GM12878 (cell line): Measurements from ENCODE around the gene RCN1. TPM values are rescaled to one million over a fixed set of nuclear protein-coding genes. Genes with fewer than 3 reads are reported as not detected.

Experiments used
- ATF2 ChIP-seq: IDR thresholded peaks from 2 replicates; pipeline ENCODE4 v1.6.1; 2012; ENCODE audit warnings: low read length, inconsistent platforms
- ATF3 ChIP-seq: IDR thresholded peaks from 2 replicates; pipeline ENCODE4 v1.6.1; 2011; ENCODE audit warnings: low read depth, mild to moderate bottlenecking, low read length, moderate library complexity, borderline replicate concordance; ENCODE audit errors: extremely low read depth
- BRCA1 ChIP-seq: IDR thresholded peaks from 2 replicates; pipeline ENCODE4 v1.6.1; 2011; ENCODE audit warnings: low read depth, low read length, improper control_type of control experiment
- CHD4 ChIP-seq: fragments of 200-600 bp; sonication (generic); IDR thresholded peaks from 2 replicates; pipeline ENCODE4 v1.6.1; 2016; ENCODE audit warnings: mild to moderate bottlenecking
- CREB1 ChIP-seq: IDR thresholded peaks from 2 replicates; pipeline ENCODE4 v1.6.1; 2012; ENCODE audit warnings: low read depth, mild to moderate bottlenecking, inconsistent platforms
- CTCF ChIP-seq, 3 experiments: IDR thresholded peaks in 2 of 3; conservative IDR thresholded peaks in 1 of 3; 2 replicates each; pipeline ENCODE4 v1.5.1; 2011; ENCODE audit warnings: low read depth in 3 of 3, low read length in 3 of 3, mild to moderate bottlenecking in 3 of 3, control low read depth in 2 of 3, moderate library complexity in 2 of 3, inconsistent platforms in 1 of 3, mixed read lengths in 1 of 3; ENCODE audit not compliant: control insufficient read depth in 2 of 3, insufficient read depth in 1 of 3; ENCODE audit errors: extremely low read depth in 1 of 3
- DPF2 ChIP-seq: fragments of 450-650 bp; IDR thresholded peaks from 2 replicates; pipeline ENCODE4 v1.6.1; 2017; ENCODE audit warnings: mild to moderate bottlenecking
- FOXM1 ChIP-seq: IDR thresholded peaks from 2 replicates; pipeline ENCODE4 v1.6.1; 2012; ENCODE audit warnings: low read depth, mild to moderate bottlenecking, inconsistent platforms, low read length, moderate library complexity
- STAT1 ChIP-seq: fragments of 450-650 bp; conservative IDR thresholded peaks from 2 replicates; pipeline ENCODE4 v1.6.1; 2014; ENCODE audit warnings: antibody characterized with exemption, mild to moderate bottlenecking
- TARDBP ChIP-seq: IDR thresholded peaks from 2 replicates; pipeline ENCODE4 v1.6.1; 2016; ENCODE audit warnings: borderline replicate concordance
- ZBTB11 ChIP-seq: fragments of 450-650 bp; formaldehyde crosslinking; IDR thresholded peaks from 2 replicates; pipeline ENCODE4 v1.5.0; 2022; ENCODE audit warnings: mild to moderate bottlenecking, missing genetic modification characterization
- ZBTB40 ChIP-seq: fragments of 450-650 bp; IDR thresholded peaks from 2 replicates; pipeline ENCODE4 v1.6.1; 2016; ENCODE audit warnings: mild to moderate bottlenecking, moderate library complexity, borderline replicate concordance
- polyA plus RNA-seq, 11 experiments: library from polyadenylated mRNA; depleted of rRNA in 4 of 11; unstranded in 6 of 11; stranded (reverse) in 5 of 11; fragments of >200 nt; fragmentation: Nextera tagmentation in 4 of 11; fragmentation: Illumina TruSeq in 1 of 11; extraction: Ambion mirVana in 4 of 11; extraction: Trizol in 1 of 11; gene quantifications; 1 replicate in 1 of 11; 2 replicates in 10 of 11; pipeline versions ENCODE4 v1.2.1 to v1.2.3, GENCODE V29; 2011 to 2016; ENCODE audit warnings: inconsistent platforms in 2 of 11, missing spikeins in 2 of 11, low read depth in 1 of 11
- total RNA-seq, 4 experiments: library from RNA; depleted of rRNA in 3 of 4; stranded (reverse); fragments of >200 nt in 3 of 4; fragmentation: Illumina TruSeq in 1 of 4; extraction: Trizol in 1 of 4; gene quantifications; 2 replicates each; pipeline versions ENCODE4 v1.2.1 to v1.2.3, GENCODE V29; 2013 to 2021

The RCN1 gene
- total and polyA plus RNA-seq, 10 of the 15 experiments (the other 5 are each of a cell fraction or from before 2014, with no cell fraction given) = 17.6 to 76.7 (median 56.4) TPM

GRCh38 chr11:32148895-32149294, 58.0 kb downstream of the RCN1 start (continued):
- TF ChIP-seq ZBTB40 (no peak), FOXM1 (no peak), TARDBP (no peak), BRCA1 (no peak), CREB1 (no peak), CTCF (IDR thresholded peaks at IDR 0.05 in 2 of 3, conservative IDR thresholded peaks at IDR 0.05 in 1 of 3; ENCODE audit: control insufficient read depth in 2 of 3, extremely low read depth in 1 of 3, insufficient read depth in 1 of 3, low read depth in 3 of 3, low read length in 3 of 3) (no peak), CHD4 (no peak), ATF3 (no peak), ZBTB11 (CRISPR knock-in tag) (no peak), ATF2 (no peak), STAT1 (no peak), DPF2 (no peak)
